ENCODE measurements around the gene INPP4B.

DNA sequence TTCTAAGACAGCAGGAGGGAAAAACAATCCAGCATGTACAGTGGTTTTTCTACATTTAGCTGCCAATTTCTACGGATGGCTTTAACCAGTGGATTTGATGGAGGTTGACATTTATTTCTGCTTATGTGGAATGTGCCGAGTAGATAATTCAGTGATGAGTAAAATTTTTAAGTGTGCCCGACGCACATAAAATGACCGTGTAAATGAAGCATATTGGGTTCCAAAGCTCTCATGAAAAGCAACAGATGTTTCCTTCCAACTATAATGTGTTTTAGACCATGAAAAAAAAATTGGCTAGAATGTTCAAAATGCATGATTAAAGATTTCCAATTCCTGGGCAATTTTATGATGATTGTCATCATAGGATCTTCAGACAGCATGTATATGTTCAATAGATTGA, 14.1 kb downstream of the INPP4B start:
- TF ChIP-seq, protein P1, sequence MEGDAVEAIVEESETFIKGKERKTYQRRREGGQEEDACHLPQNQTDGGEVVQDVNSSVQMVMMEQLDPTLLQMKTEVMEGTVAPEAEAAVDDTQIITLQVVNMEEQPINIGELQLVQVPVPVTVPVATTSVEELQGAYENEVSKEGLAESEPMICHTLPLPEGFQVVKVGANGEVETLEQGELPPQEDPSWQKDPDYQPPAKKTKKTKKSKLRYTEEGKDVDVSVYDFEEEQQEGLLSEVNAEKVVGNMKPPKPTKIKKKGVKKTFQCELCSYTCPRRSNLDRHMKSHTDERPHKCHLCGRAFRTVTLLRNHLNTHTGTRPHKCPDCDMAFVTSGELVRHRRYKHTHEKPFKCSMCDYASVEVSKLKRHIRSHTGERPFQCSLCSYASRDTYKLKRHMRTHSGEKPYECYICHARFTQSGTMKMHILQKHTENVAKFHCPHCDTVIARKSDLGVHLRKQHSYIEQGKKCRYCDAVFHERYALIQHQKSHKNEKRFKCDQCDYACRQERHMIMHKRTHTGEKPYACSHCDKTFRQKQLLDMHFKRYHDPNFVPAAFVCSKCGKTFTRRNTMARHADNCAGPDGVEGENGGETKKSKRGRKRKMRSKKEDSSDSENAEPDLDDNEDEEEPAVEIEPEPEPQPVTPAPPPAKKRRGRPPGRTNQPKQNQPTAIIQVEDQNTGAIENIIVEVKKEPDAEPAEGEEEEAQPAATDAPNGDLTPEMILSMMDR (IDR thresholded peaks at IDR 0.05): no peak
- TF ChIP-seq POLR2A (IDR thresholded peaks at IDR 0.05): no peak
- TF ChIP-seq POLR2AphosphoS5 (IDR thresholded peaks at IDR 0.05): no peak
